Gastroesophageal sphincter (tissue), 3 donors: ENCODE results near the gene TTC24.

Experiments
- CTCF ChIP-seq, 4 experiments: fragments of 200-600 bp in 2 of 4; fragments of 450-650 bp in 2 of 4; sonication (generic) in 1 of 4; IDR thresholded peaks; one replicate each; pipeline ENCODE4 v1.5.1; 2017 to 2019; ENCODE audit warnings: antibody characterized with exemption in 4 of 4, mild to moderate bottlenecking in 2 of 4, moderate library complexity in 2 of 4
- EP300 ChIP-seq: sonication (generic); formaldehyde crosslinking; IDR thresholded peaks from one replicate; pipeline ENCODE4 v1.6.1; 2017; ENCODE audit warnings: antibody characterized with exemption, mild to moderate bottlenecking
- POLR2A ChIP-seq, 2 donors: fragments of 450-650 bp; IDR thresholded peaks; one replicate each; pipeline ENCODE4 v1.6.1; 2017; ENCODE audit warnings: antibody characterized with exemption in 2 of 2, mild to moderate bottlenecking in 2 of 2, moderate library complexity in 1 of 2
- POLR2AphosphoS5 ChIP-seq: sonication (generic); formaldehyde crosslinking; IDR thresholded peaks from one replicate; pipeline ENCODE4 v1.6.1; 2017; ENCODE audit warnings: antibody characterized with exemption

GRCh38 chr1:156595016-156595415 lies 15.5 kb downstream of the TTC24 start:
- TF ChIP-seq POLR2AphosphoS5 (no peak), CTCF (IDR thresholded peaks at IDR 0.05) (no peak), POLR2A (IDR thresholded peaks at IDR 0.05) (no peak), EP300 (no peak)
